T-helper 2 cell (primary cell): ENCODE results near the gene PANK1.

Experiments
- DNase-seq, 5 experiments: peaks; one replicate each; pipeline versions ENCODE4 v3.0.0 to v3.0.0-alpha.2; 2012 to 2022

PANK1 gene

DNA sequence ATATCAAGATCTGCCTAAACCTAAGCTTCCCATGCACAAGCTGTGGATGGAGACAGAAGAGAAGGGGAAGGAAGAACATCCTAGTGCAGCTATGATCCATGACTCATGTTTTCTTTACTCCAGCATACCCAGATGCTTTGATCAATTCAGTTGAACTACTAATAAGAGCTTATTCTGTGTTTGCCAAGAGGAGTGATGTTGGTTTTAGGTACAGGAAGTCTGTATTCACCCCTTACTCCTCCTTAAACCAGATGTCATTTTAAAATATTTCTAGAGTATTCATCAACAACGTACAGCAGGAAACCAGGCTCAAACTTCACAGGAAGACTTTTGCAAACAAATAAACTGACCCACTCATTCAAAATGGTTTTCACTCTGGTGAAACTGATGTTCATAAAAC is 29.2 kb downstream of the PANK1 start:
- no peak for DNase-seq

DNA sequence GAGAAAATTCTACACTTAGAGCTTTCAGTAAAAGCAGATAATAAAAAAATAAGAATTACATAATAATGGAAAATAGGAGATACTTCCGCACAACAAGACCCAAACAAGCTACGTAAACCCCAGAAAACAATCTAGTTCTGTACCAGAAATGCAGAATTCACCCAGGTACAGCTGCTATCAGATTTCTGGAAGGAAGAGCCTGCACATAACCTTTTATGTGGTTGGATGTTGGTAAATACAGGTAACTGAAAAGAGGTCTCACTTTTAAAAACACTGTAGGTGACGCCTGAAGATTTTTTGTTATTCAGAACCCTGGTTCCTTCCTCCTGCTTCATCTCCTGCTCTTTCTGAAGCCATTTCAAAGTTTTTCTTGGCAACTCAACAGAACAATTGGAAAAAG is 29.9 kb downstream of the PANK1 start:
- DNase-seq, result peak in 2 of 5 experiments; percentile 9

DNA sequence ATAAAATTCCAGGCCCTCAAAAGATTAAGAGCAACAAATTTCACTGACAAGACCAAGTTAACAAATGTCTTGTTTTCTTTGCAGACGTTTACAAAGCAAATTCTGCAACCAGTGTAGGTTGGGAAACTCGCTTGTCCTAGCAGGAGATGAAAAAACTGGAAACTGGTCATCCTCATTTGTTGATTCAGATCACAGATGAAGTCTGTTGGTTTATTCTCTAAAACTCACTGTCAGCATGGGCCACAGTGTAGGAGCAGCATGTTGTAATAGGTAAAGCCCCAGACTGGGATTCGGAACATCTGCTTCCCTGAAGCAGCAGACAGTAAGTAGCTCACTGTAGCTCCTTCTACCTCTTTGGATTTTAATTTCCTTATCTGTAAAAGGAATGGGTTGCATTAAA is 31.5 kb downstream of the PANK1 start:
- DNase-seq, result no peak

DNA sequence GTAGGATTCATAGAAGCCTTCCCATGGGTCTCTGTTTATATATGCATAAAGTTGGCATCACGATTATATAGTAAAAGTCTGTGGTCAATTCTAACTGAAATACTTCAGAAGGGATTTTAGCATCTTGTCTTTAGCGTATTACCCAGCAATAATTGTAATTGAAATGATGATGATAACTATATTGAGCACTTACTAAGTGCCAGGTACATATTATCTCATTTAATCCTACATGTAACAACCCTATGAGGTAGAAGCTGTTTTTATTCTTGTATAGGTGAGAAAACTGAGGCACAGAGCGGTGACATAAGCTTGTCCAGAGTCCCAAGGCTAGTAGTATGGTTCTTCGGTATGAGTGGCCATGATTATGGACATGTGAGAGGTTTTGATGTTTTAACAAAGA is 33.8 kb downstream of the PANK1 start:
- DNase-seq, result no peak

DNA sequence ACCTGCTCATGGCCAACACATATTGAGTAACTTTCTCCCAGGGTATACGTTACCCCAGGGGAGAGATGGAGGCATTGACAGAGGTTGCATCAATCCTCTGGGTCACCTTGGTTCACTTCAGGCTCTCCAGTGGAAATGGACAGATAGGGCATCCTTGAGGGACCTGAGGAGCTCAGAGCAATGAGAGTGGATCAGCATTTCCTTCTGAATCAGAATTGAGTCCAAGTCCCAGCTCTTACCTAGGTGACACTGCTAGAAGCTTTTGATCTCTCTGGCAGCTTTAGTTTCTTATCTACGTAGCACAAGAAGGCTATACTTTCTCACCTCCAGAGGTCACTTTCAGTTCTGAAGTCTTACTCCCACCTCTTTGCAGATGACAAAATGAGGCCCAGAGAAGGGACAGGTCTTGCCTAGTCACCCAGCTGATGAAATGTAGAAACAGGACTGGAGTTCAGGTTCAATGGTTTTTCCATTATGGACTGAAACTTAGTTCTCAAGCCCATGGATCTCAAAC is 35.2 kb downstream of the PANK1 start:
- peak in 1 of 5 experiments; percentile 13 for DNase-seq

DNA sequence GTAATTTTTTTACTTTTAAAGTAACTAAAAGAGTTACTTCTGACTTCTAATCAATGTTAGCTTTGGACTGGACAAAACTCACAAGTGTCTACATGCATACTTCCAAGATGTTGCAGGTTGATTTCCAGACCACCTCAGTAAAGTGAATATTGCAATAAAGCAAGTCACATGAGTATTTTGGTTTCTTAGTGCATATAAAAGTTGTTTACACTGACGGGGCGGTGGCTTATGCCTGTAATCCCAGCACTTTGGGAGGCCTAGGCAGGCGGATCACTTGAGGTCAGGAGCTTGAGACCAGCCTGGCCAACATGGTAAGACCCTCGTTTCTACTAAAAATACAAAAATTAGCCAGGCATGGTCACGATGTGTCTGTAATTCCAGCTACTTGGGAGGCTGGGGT is 40.8 kb downstream of the PANK1 start:
- no peak for DNase-seq

DNA sequence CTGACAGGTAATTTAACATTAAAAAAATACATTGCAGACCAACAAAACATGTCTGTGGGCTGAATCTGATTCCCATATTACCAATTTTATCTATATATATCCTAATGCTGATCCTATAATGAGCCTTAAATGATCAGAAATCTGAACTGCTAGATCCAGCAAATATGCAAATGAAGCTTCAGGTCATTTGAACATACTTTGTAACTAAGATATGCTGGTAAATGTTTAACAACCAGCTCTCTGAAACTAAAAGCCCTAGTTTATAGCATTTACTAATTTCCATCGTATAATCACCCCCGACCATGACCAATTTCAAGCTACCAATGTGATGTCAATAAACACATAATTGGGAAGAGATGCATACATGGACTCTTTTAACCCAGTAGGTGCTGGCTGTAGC is 42.1 kb downstream of the PANK1 start:
- DNase-seq, result no peak

DNA sequence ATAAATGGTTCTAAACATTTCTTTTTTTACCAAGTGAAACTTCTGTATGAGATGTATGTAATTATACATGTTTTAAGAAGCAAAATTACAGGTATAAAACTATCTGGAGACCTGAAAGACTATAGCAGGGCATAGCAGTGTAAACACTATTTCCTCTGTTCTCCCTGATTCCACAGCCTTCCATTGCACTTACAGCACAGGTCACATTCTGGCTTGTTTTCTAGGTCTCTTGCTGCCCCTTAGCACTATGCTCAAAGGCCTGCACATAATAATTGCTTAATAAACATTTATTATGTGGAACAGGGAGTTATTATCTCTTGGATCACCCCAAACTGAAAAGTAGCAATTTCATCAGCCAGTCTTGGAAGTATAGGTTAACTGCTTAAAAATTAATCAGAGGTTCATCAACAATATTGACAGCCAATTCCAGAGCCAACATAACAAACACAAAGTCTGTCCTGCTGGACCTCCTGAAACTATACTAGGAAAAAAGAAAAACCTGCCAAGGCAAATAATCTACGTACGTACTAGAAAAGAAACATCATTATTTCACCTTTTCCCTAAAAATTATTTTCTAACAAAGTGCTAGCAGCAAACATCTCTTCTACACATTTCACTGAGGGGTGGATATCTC is 43.2 kb downstream of the PANK1 start:
- no peak for DNase-seq

DNA sequence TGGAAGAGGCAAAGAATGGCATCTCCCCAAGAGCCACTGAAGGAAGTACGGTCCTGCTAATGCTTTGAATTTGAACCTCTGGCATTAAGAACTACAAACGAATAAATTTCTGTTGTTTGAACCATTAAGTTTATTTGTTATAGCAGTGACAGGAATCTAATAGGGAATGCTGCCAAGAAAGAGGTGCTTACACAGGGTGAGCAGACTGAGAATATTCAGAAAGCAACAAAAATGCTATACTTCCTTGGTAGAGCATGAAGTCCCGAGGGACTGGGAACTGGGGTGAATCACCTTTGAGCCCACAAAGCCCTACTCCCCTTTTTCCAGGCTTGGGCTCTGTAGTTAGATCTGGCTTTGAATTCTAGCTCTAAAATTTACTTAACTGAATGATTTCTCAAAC is 45.0 kb downstream of the PANK1 start:
- DNase-seq, result no peak

DNA sequence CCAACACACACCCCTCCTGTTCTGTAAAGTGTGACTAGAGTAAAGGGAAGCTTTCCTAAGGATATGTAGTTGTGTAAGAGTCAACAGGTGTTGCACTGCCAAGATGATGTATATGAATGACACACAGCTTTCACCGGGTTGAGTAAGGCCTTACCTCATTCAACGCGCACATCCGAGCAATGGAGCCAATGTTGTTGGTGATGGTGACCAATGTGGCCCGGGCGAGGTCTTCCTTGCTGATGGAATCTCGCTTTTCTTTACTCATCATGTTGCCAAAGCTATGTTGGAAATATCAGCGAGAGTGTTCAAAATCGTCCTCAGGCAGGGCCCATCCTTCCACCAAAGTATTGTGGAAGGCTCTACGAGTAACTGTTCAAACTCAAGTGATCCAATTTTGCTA is 52.0 kb downstream of the PANK1 start:
- no peak for DNase-seq

DNA sequence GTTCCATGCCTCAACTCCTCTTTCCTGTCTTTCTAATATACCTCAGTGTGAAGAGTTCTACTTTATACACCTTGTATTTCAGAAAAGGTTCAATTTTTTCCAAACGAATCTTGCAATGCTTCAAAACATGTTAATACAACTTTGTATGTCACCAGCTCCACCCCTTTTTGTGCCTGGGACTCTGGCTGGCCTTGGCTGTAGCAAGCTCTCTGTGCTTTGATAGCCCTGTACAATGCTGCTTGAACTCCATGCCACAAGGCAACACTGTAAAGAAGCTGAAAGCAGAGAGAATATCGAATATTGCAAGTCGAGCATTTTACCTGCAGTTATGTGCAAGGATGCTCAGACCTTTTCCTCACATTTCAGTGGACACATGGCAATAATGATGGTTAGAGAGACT is 52.5 kb downstream of the PANK1 start:
- DNase-seq, result no peak

DNA sequence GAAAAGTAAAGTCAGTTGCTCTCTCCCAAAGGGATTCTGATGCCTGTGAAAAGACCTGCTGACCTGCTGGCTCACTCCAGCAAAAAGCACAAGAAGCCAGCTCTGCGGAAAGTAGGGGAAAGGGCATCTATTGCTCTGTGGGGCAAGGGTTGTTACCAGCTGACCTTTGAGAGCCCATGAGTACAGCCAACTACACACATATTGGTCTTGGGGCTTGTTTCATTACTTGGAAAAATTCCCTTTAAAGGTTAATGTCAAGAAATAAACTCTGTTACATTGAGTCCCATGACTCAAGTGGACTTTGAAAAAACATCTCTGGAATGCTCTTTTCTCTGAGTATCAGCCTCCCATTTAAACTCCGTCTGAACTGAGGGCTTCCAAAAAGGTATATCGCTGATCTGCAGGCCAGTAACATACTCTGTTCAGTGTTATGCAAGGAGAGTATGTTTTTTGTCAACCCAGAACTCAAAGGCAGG is 53.2 kb downstream of the PANK1 start:
- no peak for DNase-seq

DNA sequence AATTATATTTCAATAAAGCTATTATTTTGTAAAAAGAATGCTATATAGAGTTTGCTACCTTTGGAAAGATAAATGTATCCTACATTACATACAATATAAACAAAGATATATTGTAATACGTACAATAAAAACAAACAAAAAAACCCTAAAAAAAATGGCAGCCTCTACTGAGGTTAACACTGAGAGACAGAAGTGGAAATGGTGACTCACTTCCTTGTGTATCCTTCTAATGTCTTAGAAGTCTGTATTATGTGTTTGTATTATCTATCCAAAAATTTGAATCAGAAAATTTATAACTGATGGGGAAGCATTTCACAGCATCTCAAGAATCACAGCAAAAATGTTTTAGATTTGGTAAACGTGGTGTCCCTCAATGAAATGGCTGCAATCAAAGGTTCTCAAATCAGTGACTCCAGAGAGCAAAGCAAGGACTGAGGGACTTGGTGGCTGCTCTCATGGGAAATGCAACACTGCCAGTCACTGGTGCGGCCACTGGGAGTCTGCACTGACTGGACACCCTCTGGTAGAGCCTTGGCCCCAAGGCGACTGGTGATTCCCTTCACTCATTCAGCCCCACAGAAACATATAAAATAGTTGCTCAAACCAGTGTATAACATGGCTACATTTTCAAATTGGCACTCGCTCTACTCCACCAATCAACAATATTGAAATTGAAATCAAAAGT is 53.8 kb downstream of the PANK1 start:
- DNase-seq, result no peak

DNA sequence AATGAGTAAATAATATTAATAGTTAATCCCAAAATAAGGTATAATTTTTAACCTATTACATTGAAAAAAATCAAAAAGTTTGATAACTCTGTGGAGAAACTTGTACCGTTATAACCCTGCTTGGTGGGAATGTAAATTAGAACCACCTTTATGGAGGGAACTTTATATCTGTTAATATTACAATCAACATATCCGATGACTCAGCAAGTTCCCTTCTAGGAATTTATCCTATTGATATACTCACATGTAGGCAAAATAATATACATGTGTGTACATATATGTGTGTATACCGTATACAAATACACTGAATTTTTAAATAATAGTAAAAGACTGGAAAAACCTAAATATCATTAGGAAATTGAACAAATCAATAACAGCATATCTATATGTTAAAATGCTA is 54.7 kb downstream of the PANK1 start:
- DNase-seq, result no peak

DNA sequence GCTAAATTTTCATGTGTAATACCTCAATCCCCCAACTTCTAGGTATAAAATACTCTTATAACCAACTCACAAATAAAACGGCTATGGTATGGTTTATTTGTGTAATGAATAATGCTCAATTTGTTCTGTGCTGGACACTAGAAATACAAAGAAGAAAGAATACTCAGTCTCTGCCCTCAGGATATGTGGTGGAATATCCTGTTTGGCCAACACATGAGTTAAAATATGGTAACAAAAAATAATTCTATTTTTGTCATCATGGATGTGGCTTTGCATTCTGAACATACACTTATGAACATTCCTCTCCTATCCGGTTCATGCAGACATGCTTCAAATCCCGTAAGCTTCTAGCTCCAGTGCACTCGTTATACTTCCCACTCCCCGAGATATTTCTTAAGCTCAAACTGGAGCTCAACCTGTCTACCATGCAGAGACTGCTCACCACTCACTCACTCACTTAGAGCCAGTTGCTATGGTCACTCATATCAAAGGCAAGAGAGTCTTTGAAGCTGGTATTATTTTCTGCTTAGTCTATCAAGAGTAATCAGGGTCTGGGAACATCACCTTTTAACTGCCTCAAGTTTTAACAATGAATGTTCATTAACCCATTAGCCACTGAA is 55.8 kb downstream of the PANK1 start:
- no peak for DNase-seq

DNA sequence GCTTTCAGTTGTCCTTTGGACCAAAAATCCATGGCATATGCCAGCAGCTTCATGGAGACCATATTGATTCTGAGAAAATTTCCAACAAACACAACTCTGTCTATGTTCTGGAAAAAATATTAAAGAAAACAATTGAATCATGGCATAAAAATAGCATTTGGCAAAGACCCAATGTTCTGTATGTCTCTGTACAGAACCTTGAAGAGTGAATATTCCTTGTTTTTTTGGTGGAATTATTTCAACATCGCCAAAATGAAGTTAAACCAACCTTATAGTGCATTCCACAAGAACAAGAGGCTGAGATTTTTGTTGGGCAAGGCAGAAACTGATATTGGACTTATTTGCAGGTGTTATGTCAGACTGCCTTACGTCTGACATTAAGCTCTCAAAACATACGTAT is 56.4 kb downstream of the PANK1 start:
- no peak for DNase-seq

DNA sequence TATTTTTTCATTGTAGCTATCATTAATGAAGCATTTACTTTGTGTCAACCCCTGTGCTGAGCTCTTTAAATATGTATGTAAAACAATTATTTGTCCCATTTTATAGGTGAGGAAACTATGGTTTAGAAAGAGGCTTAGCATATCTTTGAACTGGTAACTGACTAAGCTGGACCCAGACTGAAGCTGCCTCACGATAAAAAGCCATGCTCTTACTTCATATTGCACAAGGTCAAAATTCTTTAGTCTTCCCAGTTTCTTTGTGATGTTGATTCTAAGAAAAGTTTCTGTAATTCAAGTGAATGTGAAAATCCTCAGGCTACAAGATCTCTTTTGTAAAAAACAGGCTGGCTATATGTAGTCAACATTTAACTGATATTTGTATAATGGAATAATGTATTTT is 63.0 kb downstream of the PANK1 start:
- DNase-seq, result no peak

DNA sequence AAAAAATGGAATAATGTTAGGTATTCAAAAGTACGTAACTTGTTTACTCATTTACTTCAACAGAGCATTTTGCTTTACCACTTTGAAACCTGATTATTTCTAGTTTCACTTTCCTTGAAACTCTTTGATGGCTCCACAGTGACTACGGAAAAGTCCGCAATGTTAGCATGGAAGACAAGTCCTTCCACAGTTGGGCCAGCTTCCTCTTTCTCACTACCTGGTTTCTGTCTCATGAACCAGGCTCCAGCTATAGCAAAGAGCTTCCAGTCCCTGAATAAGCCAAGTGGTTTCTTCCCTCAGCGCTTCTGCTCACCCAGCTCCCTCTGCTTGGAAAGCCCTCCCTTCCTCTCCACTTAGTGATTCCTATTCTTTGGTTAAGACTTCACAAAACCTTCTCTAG is 64.8 kb downstream of the PANK1 start:
- no peak for DNase-seq

DNA sequence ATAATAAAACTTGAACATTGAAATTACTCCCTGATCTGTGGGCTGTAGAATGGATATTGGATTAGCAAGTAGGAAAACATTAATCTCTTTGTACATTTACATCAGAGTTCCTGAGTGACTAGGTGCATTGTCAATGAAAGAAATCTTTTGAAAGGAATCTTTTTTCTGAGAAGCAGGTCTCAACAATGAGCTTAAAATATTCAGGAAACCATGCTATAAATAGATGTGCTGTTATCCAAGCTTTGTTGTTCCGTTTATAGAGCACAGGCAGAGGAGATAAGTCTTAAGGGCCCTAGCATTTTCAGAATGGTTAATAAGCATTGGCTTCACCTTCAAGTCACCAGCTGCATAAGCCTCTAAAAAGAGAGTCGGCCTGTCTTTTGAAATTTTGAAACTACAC is 68.3 kb downstream of the PANK1 start:
- DNase-seq, result no peak

DNA sequence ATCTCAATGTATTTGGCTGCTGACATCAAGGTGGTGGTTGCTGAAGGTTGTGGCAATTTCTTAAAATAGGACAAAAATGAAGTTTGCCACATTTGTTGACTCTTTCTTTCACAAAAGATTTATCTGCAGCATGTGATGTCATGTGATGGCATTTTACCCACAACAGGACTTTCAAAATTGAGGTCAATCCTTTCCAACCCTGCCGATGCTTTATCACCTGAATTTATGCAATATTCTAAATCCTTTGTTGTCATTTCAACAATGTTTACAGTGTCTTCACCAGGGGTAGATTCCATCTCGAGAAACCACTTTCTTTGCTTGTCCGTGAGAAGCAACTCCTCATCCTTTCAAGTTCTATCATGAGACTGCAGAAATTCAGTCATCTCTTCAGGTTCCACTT is 69.0 kb downstream of the PANK1 start:
- DNase-seq, result no peak

DNA sequence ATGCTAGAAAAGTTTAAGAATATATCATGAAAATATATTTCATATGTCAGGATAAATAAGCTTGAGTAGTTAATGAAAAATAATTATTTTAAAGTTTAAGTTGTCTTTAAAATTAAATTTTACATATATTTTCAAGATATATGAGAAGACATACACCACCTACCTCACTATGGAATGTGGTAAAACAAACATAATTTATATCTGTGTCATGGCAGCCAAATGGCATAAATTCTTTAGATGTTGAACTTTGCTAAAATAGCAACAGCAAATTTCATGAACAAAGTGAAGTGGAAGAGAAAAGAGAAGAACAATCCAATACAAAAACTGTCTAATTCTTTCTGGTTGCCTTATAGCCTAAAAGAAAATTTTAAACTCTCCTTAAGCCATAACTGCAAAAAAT is 70.0 kb downstream of the PANK1 start:
- no peak for DNase-seq

DNA sequence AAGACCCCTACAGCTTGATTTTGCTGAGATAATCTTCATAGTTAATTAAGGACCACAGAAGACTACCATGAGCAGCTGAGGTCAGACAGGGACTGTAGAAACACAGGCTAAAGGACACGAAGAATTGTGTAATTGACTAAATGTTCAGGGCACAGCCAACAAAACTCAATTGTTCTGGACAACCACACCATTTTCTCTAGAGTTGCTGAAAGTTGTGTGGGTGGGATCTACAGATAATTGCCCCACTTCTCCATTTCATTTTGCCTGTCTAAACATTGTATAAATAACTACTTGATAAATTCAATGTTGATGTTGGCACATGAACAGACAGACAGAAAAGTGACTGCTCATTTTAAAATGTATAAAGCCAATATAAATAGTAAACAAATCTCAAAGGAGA is 70.7 kb downstream of the PANK1 start:
- DNase-seq, result no peak

DNA sequence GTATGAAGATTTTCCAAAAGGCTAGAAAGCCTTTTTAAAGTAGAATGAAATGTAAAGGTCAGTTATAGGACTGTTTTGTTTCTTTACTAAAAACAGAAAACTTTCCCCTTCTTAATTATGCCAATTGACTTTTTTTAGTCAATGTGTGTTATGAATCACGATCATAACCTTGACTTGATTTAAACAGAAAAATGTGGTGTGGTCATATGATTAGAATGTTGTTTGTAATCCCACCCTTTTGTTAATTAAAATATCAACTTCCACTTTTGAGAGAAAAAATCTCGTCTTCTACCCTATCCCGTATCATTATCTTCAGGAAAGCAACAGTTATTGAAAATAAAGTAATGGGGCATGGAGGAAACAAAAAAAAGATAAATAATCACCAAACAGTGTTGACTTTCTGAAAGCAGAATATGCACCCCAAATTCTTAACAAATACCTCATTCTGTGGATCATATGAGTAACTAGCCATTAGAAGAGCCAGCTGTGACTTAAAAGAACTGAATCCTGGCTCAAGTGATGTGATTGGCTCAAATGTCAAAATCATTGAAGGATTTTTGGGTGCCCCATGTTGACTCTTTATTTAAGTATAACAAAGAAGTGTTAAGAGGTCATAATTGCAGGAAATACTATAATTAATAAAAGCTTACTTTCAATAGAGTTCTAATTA is 77.3 kb downstream of the PANK1 start:
- no peak for DNase-seq

DNA sequence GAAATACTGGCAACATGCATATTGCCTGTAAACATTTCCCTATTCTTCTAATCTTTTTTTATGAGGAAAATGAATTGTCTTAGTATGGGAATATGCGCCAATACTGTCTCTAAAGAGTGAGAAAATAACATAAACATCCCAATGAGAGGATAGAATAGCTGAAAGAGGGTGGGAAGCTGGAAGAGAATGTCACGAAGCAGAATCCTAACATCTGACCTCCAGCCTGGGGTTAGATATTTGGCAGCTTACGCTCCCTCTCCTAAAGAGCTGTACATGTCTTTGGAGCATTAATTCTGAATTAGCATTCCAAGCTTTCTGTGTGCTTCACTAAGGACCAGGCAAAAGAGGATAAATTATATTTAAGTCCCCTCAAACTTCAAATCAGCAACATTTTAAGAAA is 78.0 kb downstream of the PANK1 start:
- no peak for DNase-seq
